HG03175 (cell line): ENCODE results near the gene ZNF414.

ENCODE experiments used
- ATAC-seq: cut with Tn5 transposase; IDR thresholded peaks from one replicate; pipeline ENCODE4 v1.9.1; 2021; ENCODE audit warnings: mild to moderate bottlenecking, moderate library complexity; ENCODE audit not compliant: unreplicated experiment

Gene ZNF414

DNA sequence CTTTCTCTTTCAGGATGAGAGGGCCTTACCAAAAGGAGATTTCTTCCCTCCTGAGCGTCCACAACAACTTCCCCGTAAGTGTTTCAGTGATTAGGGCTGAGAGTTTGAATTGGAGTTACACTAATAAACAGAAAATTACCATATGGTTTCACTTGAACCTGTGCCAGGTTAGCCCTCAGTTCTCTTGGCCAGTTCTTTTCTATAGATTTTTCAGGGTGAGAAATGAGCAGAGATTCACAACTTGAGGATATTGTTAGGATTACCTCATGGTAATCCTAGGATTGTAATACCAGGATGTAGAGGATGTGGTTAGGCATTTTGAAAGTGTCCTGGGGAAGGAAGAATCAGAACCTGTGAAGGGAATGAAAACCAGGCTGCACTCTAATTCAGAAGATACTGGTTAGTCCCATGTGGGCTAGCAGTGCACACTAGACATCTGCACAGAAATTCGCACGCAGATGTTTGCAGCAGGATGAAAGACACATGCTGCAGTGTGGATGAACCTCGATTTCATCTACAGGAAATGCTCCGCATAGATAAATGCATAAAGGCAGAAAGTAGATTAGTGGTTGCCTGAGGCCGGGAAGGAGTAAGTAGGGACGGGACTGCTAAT, 45.1 kb downstream of the ZNF414 start:
- no peak for ATAC-seq

DNA sequence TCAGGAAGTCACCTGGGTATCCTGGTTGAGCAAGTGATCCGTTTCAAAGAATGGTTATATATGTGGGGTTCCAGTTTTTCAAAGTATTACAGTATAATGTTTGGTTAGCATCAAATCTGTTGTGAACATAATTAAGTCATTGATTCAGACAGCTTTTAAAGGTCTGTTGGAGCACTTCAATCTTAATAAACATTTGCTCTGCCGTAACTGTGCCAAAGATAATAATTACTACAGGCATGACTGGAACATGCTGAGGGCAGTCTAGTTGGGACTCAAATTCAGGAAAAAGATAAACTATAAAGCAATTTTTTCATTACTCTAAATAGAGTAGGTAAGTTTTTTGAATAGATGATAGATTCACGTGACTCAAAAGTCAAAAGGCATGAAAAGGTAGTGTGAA, 45.8 kb downstream of the ZNF414 start:
- ATAC-seq: no peak

DNA sequence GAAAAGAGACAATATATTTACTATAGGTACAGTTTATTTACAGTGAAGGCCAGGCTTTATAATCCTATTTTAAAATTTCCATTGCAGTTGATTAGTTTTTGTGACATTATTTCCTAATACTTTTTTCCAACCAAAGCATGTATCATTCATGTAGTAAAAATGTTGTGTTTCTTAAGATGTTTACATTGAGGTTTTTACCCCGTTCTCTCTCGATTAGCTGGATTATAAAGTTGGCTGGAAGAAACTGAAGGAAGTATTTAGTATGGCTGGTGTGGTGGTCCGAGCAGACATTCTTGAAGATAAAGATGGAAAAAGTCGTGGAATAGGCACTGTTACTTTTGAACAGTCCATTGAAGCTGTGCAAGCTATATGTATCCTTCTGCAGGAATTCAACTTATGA, 47.9 kb downstream of the ZNF414 start:
- no peak for ATAC-seq

DNA sequence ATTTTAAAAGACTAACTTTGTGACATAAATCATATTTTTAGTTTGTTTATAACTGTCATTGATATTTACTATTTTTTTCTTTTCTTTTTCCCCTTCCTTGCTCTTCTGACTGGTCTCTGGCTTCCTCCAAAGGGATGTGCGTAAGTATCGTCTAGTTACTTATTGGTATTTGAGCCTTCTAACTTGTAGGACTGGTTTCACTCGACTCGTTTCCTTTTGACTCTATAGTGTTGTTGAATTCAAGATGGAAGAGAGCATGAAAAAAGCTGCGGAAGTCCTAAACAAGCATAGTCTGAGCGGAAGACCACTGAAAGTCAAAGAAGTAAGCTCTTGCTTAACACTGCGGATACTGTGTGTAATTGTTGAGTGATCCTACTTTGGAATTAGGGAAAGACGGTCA, 50.6 kb downstream of the ZNF414 start:
- ATAC-seq: no peak

DNA sequence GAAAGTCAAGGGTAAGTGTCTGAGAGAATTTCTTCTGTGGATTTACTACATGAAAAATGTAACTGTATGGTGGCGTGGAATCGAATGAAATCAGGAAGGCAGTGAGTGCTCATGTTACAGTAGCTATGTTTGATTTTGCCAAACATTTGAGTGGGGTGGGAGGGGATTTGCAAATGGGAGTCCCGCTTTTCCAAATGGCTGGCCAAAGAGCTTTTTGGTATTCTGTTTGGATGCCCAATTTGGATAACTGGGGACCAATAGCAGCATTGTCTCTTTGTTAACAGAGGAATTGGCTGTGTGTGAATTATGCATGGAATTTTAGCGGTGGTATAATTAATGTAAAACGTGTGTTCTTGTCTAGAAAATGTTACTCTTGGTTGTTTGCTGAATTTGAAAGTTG, 51.4 kb downstream of the ZNF414 start:
- no peak for ATAC-seq

DNA sequence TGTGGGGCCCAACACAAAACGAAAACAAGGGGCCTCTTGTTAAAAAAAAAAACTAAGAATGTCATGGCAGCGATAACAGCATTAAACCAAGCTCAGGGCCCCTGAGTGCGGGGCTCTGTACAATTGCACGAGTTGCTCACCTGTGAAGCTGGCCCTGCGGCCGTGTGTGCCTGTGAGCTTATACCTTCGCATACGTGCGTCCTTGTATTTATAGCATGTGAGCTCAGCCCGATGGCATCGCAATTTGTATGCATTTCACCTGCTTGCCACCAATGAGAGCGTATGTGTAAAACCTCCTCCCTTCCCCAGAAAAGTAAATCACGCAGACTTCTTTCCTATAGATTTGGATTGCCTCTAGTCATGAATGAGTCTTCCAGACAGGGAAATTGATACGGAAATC, 52.1 kb downstream of the ZNF414 start:
- ATAC-seq: no peak

DNA sequence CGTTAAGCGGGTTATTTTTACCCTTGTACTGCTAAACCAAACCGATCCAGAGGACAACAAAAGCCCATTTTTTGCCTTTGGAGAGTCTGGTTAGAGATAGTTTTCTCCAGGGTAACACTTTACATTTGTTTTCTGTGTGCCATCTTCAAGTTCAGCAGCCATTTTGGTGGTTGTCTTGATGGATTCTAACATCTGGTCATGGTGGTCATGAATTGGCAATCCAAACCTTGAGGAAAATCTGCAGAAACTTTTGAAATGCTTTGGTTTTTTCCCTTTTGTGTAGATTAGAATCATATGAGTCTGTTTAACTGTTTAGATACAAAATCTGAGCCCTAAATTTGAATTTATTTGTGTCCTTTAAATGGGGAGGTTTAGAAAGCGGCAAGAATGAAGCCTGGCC, 52.6 kb downstream of the ZNF414 start:
- ATAC-seq: no peak

DNA sequence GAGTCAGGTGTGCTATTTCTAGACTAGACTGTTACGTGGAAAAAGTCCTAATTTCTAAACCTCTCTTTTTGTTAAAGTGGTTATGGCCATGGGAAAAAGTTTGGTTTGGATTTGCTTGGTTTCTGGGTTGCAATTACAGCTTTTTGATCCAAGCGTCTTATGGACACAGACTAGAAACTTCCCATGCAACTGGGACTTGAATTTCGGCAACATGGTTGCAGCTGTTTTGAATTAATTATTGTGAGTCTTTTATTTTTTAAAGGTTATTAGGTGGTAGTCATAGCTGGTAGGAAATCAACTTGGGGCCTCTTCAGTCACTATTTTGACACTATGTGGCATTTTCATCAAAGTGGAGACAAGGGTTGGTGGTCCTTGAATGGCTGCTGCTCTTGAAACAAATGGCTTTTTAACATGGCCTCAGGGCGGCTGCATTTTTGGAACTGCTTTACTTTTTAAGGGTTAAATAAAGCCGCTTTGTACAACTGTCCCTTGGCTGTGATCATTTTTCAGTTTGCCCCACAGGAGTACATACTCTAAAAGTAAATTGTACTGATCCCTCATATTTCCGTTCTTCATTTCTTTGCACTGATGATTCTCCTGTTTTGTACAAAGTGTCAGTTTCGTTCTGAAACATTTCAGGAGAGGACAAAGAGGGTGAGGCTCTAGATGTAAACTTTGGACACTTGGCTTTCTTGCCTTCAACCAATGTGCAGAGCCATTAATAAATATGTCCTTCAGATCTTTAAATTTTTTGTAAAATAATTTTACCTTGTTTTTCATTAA, 53.3 kb downstream of the ZNF414 start:
- no peak for ATAC-seq
